Mesenchymal stem cell (in vitro differentiated cells and primary cell): ENCODE data around the gene BCKDHB.
A peak's percentile ranks its signal among the peaks of the same experiment; 100 is the strongest.

Source experiments
- DNase-seq: peaks from one replicate; pipeline ENCODE4 v3.0.0-alpha.2; 2013
- H2AFZ ChIP-seq: one replicate; pipeline ENCODE4 v1.6.1; 2013; ENCODE audit warnings: low read depth, mild to moderate bottlenecking, control low read depth, inconsistent platforms, low read length, moderate library complexity
- H2AK5ac ChIP-seq: 2 replicates; pipeline ENCODE4 v1.6.1; 2013; ENCODE audit warnings: low read length, moderate library complexity, mild to moderate bottlenecking, inconsistent platforms; ENCODE audit not compliant: severe bottlenecking
- H2BK120ac ChIP-seq: one replicate; pipeline ENCODE4 v1.6.1; 2013; ENCODE audit warnings: low read depth, mild to moderate bottlenecking, inconsistent platforms, low read length, moderate library complexity
- H2BK12ac ChIP-seq, 2 experiments: one replicate each; pipeline ENCODE4 v1.6.1; 2013; ENCODE audit warnings: inconsistent platforms in 2 of 2, low read length in 2 of 2, mild to moderate bottlenecking in 2 of 2, moderate library complexity in 2 of 2, control low read depth in 1 of 2
- H2BK15ac ChIP-seq: one replicate; pipeline ENCODE4 v1.6.1; 2013; ENCODE audit warnings: mild to moderate bottlenecking, low read depth, inconsistent platforms; ENCODE audit not compliant: poor library complexity, severe bottlenecking
- H2BK5ac ChIP-seq: 2 replicates; pipeline ENCODE4 v1.6.1; 2013; ENCODE audit warnings: low read depth, mild to moderate bottlenecking, low read length, control low read depth, inconsistent platforms; ENCODE audit not compliant: poor library complexity, severe bottlenecking
- H3K14ac ChIP-seq, 2 experiments: one replicate each; pipeline ENCODE4 v1.6.1; 2013; ENCODE audit warnings: inconsistent platforms in 2 of 2, low read length in 2 of 2, control low read depth in 1 of 2, mild to moderate bottlenecking in 1 of 2, moderate library complexity in 1 of 2
- H3K18ac ChIP-seq, 2 experiments: one replicate each; pipeline ENCODE4 v1.6.1; 2013; ENCODE audit warnings: inconsistent platforms in 2 of 2, low read length in 2 of 2, control low read depth in 1 of 2, low read depth in 1 of 2, mild to moderate bottlenecking in 1 of 2
- H3K23ac ChIP-seq, 2 experiments: one replicate each; pipeline ENCODE4 v1.6.1; 2013; ENCODE audit warnings: inconsistent platforms in 2 of 2, low read length in 2 of 2, mild to moderate bottlenecking in 2 of 2, moderate library complexity in 2 of 2, control low read depth in 1 of 2
- H3K27ac ChIP-seq: 2 replicates; pipeline ENCODE4 v1.5.1; 2013; ENCODE audit warnings: mild to moderate bottlenecking, moderate library complexity, low read length, control low read depth, inconsistent platforms; ENCODE audit not compliant: poor library complexity, severe bottlenecking
- H3K27me3 ChIP-seq, 2 experiments: 2 replicates each; pipeline versions ENCODE4 v1.6.1 to v1.7.0; 2013; ENCODE audit warnings: low read length in 2 of 2, mild to moderate bottlenecking in 2 of 2, moderate library complexity in 2 of 2, control low read depth in 1 of 2, inconsistent platforms in 1 of 2; ENCODE audit not compliant: control insufficient read depth in 1 of 2, insufficient read depth in 1 of 2
- H3K36me3 ChIP-seq, 2 experiments: 2 replicates each; pipeline versions ENCODE4 v1.6.1 to v1.7.0; 2013; ENCODE audit warnings: low read length in 2 of 2, control low read depth in 1 of 2, inconsistent platforms in 1 of 2, low read depth in 1 of 2, mild to moderate bottlenecking in 1 of 2; ENCODE audit not compliant: insufficient read depth in 2 of 2, control insufficient read depth in 1 of 2
- H3K4ac ChIP-seq, 2 experiments: one replicate each; pipeline ENCODE4 v1.6.1; 2013; ENCODE audit warnings: inconsistent platforms in 2 of 2, low read length in 2 of 2, mild to moderate bottlenecking in 2 of 2, moderate library complexity in 2 of 2, control low read depth in 1 of 2, low read depth in 1 of 2
- H3K4me1 ChIP-seq: 2 replicates; pipeline ENCODE4 v1.6.1; 2013; ENCODE audit warnings: low read depth, low read length, control low read depth; ENCODE audit not compliant: control insufficient read depth, insufficient read depth
- H3K4me2 ChIP-seq: 2 replicates; pipeline ENCODE4 v1.6.1; 2013; ENCODE audit warnings: low read length, mild to moderate bottlenecking, inconsistent platforms; ENCODE audit not compliant: poor library complexity, severe bottlenecking
- H3K4me3 ChIP-seq, 2 experiments: 2 replicates each; pipeline versions ENCODE4 v1.5.1 to v1.7.0; 2013; ENCODE audit warnings: low read length in 2 of 2, mild to moderate bottlenecking in 2 of 2, control low read depth in 1 of 2, low read depth in 1 of 2; ENCODE audit not compliant: insufficient read depth in 1 of 2
- H3K79me1 ChIP-seq: replicated peaks from 2 replicates; pipeline ENCODE4 v1.6.1; 2013; ENCODE audit warnings: mild to moderate bottlenecking, control low read depth, low read length, inconsistent platforms; ENCODE audit not compliant: poor library complexity, severe bottlenecking
- H3K9ac ChIP-seq: 2 replicates; pipeline ENCODE4 v1.7.0; 2013; ENCODE audit warnings: mild to moderate bottlenecking, low read length, moderate library complexity
- H3K9me3 ChIP-seq: 2 replicates; pipeline ENCODE4 v1.7.0; 2013; ENCODE audit warnings: mild to moderate bottlenecking, low read length; ENCODE audit not compliant: control insufficient read depth
- H4K8ac ChIP-seq: one replicate; pipeline ENCODE4 v1.6.1; 2013; ENCODE audit warnings: inconsistent platforms, mild to moderate bottlenecking, low read length, moderate library complexity
- H4K91ac ChIP-seq: one replicate; pipeline ENCODE4 v1.6.1; 2013; ENCODE audit warnings: mild to moderate bottlenecking, low read length, inconsistent platforms
- WGBS: methylation state at CpG from one replicate; pipeline ENCODE4 v1.1.7; 2013; ENCODE audit warnings: mixed read lengths; 5-methylcytosine and 5-hydroxymethylcytosine counted together

Gene BCKDHB

GRCh38 chr6:80280262-80281010 lies 174.0 kb downstream of the BCKDHB start:
- no peaks in the 10 kb centered on the region for H3K36me3 ChIP-seq
- H4K8ac ChIP-seq: no peak overlapping the region
- no peak overlapping the region for H2BK12ac ChIP-seq
- no peak overlapping the region for H2BK15ac ChIP-seq
- H3K9ac ChIP-seq: no peak overlapping the region
- H2BK120ac ChIP-seq: no peak overlapping the region
- H3K27ac ChIP-seq: no peak overlapping the region
- H4K91ac ChIP-seq: no peak overlapping the region
- no peak overlapping the region for H2AFZ ChIP-seq
- no peak overlapping the region for H3K18ac ChIP-seq
- no peak for DNase-seq
- WGBS: 97% methylated on average over 2 of the region's 2 CpGs
- no peak overlapping the region for H3K14ac ChIP-seq
- H2BK5ac ChIP-seq: no peak overlapping the region
- no peaks in the 10 kb centered on the region for H3K4me1 ChIP-seq
- H3K4me2 ChIP-seq: no peak overlapping the region
- H2AK5ac ChIP-seq: no peak overlapping the region
- H3K9me3 ChIP-seq: no peaks in the 10 kb centered on the region
- no peak overlapping the region for H3K23ac ChIP-seq
- no peaks in the 10 kb centered on the region for H3K79me1 ChIP-seq
- no peaks in the 10 kb centered on the region for H3K27me3 ChIP-seq
- no peak overlapping the region for H3K4me3 ChIP-seq
- no peak overlapping the region for H3K4ac ChIP-seq

- Histone ChIP-seq H2BK12ac (no peak overlapping the region), H3K4ac (no peak overlapping the region), H3K27ac (no peak overlapping the region), H4K91ac (no peak overlapping the region), H2AFZ (no peak overlapping the region), H4K8ac (no peak overlapping the region), H3K23ac (no peak overlapping the region), H3K4me1 (no peaks in the 10 kb centered on the region), H3K4me3 (no peak overlapping the region), H3K18ac (no peak overlapping the region), H3K79me1 (peaks cover 2% of the 10 kb centered on the region), H2BK120ac (no peak overlapping the region), H2BK15ac (no peak overlapping the region), H3K14ac (no peak overlapping the region), H3K9me3 (no peaks in the 10 kb centered on the region), H2BK5ac (no peak overlapping the region), H3K27me3 (no peaks in the 10 kb centered on the region), H2AK5ac (no peak overlapping the region), H3K9ac (no peak overlapping the region), H3K4me2 (no peak overlapping the region), H3K36me3 (no peaks in the 10 kb centered on the region)
- WGBS: 89% methylated on average over 1 of the region's 2 CpGs
- no peak for DNase-seq
Observed at GRCh38 chr6:80282913-80283554, 176.6 kb downstream of the BCKDHB start.

GRCh38 chr6:80287112-80287511 lies 180.6 kb downstream of the BCKDHB start:
- Histone ChIP-seq H4K91ac (no peak overlapping the region), H3K27ac (no peak overlapping the region), H2AFZ (no peak overlapping the region), H2BK15ac (no peak overlapping the region), H3K27me3 (no peaks in the 10 kb centered on the region), H3K79me1 (peaks cover 2% of the 10 kb centered on the region), H3K23ac (no peak overlapping the region), H3K4me3 (no peak overlapping the region), H3K36me3 (peaks cover 0 to 6% of the 10 kb centered on the region in 2 experiments), H3K4me1 (no peaks in the 10 kb centered on the region), H3K4me2 (no peak overlapping the region), H4K8ac (no peak overlapping the region), H3K9ac (no peak overlapping the region), H3K4ac (no peak overlapping the region), H2BK12ac (no peak overlapping the region), H2AK5ac (no peak overlapping the region), H2BK120ac (no peak overlapping the region), H2BK5ac (no peak overlapping the region), H3K14ac (no peak overlapping the region), H3K18ac (no peak overlapping the region), H3K9me3 (no peaks in the 10 kb centered on the region)
- DNase-seq: peak; percentile 23

- Histone ChIP-seq H2BK12ac (no peak overlapping the region), H2BK5ac (no peak overlapping the region), H3K9ac (no peak overlapping the region), H2BK120ac (no peak overlapping the region), H4K91ac (no peak overlapping the region), H2BK15ac (no peak overlapping the region), H3K23ac (no peak overlapping the region), H3K27me3 (no peaks in the 10 kb centered on the region), H4K8ac (peak overlapping the region; percentile 87), H3K27ac (no peak overlapping the region), H3K18ac (no peak overlapping the region), H3K4me3 (no peak overlapping the region), H3K9me3 (no peaks in the 10 kb centered on the region), H3K14ac (no peak overlapping the region), H3K79me1 (peaks cover 2% of the 10 kb centered on the region), H3K4me1 (no peaks in the 10 kb centered on the region), H3K4me2 (no peak overlapping the region), H2AK5ac (no peak overlapping the region), H2AFZ (no peak overlapping the region), H3K4ac (peak overlapping the region in 1 of 2 experiments; percentile 49), H3K36me3 (peaks cover 0 to 6% of the 10 kb centered on the region in 2 experiments)
- DNase-seq: no peak
- WGBS: 86% methylated on average over 2 of the region's 3 CpGs
Observed at GRCh38 chr6:80287607-80288006, 181.1 kb downstream of the BCKDHB start.
